ENCODE results near the gene PRSS57. TPM values are rescaled to one million over a fixed set of nuclear protein-coding genes. Genes with fewer than 3 reads are reported as not detected.

Gene PRSS57
- total and polyA plus RNA-seq, 2 of the 4 experiments (the other 2 are of a cell fraction), result not detected

DNA sequence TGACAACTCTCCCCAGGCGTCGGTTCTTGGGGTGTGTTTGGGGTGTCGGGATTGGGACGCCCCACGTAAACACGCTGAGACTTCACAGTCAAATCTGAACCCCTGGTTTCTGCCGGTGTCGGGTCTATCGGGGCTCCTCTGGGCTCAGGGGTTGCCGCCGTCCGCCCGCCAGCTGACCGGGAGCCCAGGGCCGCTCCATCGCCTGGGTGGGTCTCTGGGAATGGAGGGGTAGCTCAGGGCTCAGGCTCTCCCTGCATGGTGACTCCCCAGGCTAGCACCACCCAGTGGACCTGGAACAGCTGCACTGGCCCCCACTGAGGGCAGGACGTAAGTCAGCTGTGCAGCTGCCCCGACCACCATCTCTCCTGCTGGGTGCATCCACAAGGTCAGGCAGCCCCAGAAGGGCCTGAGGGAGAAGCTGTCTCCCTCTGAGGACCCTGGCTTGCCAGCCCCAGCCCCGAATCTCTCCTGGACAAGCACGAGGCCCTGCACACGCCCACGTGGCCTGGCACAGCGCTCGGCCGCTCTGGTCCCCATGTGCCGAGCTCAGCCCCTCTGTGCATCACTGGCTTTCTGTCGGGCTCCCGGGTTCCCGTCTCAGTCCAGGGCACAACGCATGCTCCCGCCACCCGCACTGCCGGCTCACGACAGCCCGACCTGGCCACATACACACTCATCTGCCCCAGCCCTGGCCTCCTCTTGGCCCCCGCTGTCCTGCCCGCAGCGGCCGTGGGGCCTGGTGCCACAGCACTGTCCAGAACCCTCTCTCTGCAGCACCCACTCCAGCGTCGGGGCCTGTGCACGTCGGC, 38.3 kb downstream of the PRSS57 start:
- no peak for DNase-seq
- no peak overlapping the region for H3K56ac ChIP-seq (ENCODE audit: extremely low read depth, insufficient read depth, low read length)
- peaks cover 0 to 57% of the 10 kb centered on the region in 2 experiments; a peak in 3 of 4 replicates for H3K79me1 ChIP-seq (ENCODE audit: low read depth in 1 of 2, low read length in 2 of 2)
- CTCF ChIA-PET, result no interaction called here
- POLR2A ChIA-PET (ENCODE audit: unreplicated experiment), result no interaction called here
- dilution Hi-C loops (cut with HindIII; ENCODE audit: low sequenced_read_pairs, unreplicated experiment) (no loop called here), in situ Hi-C loops (cut with MboI; ENCODE audit: low sequenced_read_pairs) (no loop called here), intact Hi-C loops (cut with micrococcal nuclease) (no loop called here)
- no peak overlapping the region for H2BK5ac ChIP-seq (ENCODE audit: low read depth, low read length, poor library complexity, severe bottlenecking)
- H3K14ac ChIP-seq (replicated peaks; ENCODE audit: low read depth, low read length), result no peak overlapping the region
- no TSS peak for BruUV-seq (replicated peaks)
- H2AK9ac ChIP-seq (replicated peaks; ENCODE audit: low read depth, low read length, poor library complexity), result no peak overlapping the region
- TF ChIP-seq RAD21 (IDR thresholded peaks at IDR 0.05; ENCODE audit: low read length) (no peak), RCOR1 (IDR thresholded peaks at IDR 0.05; ENCODE audit: insufficient replicate concordance, low read length) (no peak), BHLHE40 (IDR thresholded peaks at IDR 0.05; ENCODE audit: low read depth, low read length) (no peak), FOS (IDR thresholded peaks at IDR 0.05; ENCODE audit: low read depth, low read length) (no peak), SMC3 (IDR thresholded peaks at IDR 0.05; ENCODE audit: low read depth, low read length) (no peak), POLR2A (IDR thresholded peaks at IDR 0.05; ENCODE audit: low read depth, low read length) (no peak), MAZ (IDR thresholded peaks at IDR 0.05; ENCODE audit: borderline replicate concordance, low read depth, low read length) (no peak), MAFK (IDR thresholded peaks at IDR 0.05; ENCODE audit: low read depth, low read length) (no peak), NFE2L2 (IDR thresholded peaks at IDR 0.05; ENCODE audit: low read depth, low read length) (no peak), RFX5 (IDR thresholded peaks at IDR 0.05; ENCODE audit: low read depth, low read length) (no peak)
- TF ChIP-seq, protein P1, sequence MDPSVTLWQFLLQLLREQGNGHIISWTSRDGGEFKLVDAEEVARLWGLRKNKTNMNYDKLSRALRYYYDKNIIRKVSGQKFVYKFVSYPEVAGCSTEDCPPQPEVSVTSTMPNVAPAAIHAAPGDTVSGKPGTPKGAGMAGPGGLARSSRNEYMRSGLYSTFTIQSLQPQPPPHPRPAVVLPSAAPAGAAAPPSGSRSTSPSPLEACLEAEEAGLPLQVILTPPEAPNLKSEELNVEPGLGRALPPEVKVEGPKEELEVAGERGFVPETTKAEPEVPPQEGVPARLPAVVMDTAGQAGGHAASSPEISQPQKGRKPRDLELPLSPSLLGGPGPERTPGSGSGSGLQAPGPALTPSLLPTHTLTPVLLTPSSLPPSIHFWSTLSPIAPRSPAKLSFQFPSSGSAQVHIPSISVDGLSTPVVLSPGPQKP (IDR thresholded peaks at IDR 0.05; ENCODE audit: borderline replicate concordance, low read depth, low read length), result no peak
- TF ChIP-seq, protein P2, sequence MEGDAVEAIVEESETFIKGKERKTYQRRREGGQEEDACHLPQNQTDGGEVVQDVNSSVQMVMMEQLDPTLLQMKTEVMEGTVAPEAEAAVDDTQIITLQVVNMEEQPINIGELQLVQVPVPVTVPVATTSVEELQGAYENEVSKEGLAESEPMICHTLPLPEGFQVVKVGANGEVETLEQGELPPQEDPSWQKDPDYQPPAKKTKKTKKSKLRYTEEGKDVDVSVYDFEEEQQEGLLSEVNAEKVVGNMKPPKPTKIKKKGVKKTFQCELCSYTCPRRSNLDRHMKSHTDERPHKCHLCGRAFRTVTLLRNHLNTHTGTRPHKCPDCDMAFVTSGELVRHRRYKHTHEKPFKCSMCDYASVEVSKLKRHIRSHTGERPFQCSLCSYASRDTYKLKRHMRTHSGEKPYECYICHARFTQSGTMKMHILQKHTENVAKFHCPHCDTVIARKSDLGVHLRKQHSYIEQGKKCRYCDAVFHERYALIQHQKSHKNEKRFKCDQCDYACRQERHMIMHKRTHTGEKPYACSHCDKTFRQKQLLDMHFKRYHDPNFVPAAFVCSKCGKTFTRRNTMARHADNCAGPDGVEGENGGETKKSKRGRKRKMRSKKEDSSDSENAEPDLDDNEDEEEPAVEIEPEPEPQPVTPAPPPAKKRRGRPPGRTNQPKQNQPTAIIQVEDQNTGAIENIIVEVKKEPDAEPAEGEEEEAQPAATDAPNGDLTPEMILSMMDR (conservative IDR thresholded peaks at IDR 0.05; ENCODE audit: low read depth, low read length), result no peak
- H3K27me3 ChIP-seq (ENCODE audit: control insufficient read depth, insufficient read depth, low read length), result no peaks in the 10 kb centered on the region
- WGBS, 2 experiments (ENCODE audit: extremely low coverage in 2 of 2, insufficient read length in 1 of 2), result 91% methylated on average over 30 of the region's 43 CpGs; no CpG with 5 or more reads in 1 of the 2 experiments
- ATAC-seq (ENCODE audit: low read depth), result no peak
- H4K8ac ChIP-seq (ENCODE audit: low read depth in 2 of 2, low read length in 2 of 2), result no peak overlapping the region
- H3K4me2 ChIP-seq (ENCODE audit: low read depth, low read length), result no peak overlapping the region
- H3K9ac ChIP-seq (ENCODE audit: low read depth, low read length), result no peak overlapping the region
- no peak overlapping the region for H3K27ac ChIP-seq (ENCODE audit: insufficient read depth, low read length)
- H2AK5ac ChIP-seq (ENCODE audit: low read depth, low read length), result no peak overlapping the region
- H4K20me1 ChIP-seq (ENCODE audit: insufficient read depth, low read length), result peaks cover 98% of the 10 kb centered on the region
- peaks cover 23% of the 10 kb centered on the region for H3K36me3 ChIP-seq (ENCODE audit: control insufficient read depth, insufficient read depth, low read length)
- H2BK20ac ChIP-seq (ENCODE audit: low read depth, low read length), result no peak overlapping the region
- no peak overlapping the region for H2BK15ac ChIP-seq (ENCODE audit: low read depth, low read length)
- H3K9me3 ChIP-seq (ENCODE audit: control insufficient read depth, insufficient read depth, low read length), result no peaks in the 10 kb centered on the region
- H3K4me3 ChIP-seq (ENCODE audit: insufficient read depth, low read depth, low read length), result no peak overlapping the region
- H3K4me1 ChIP-seq (ENCODE audit: control insufficient read depth, insufficient read depth, low read length), result peaks cover 9% of the 10 kb centered on the region
- no peaks in the 10 kb centered on the region for H3K9me1 ChIP-seq (ENCODE audit: insufficient read depth, low read length)
- H4K5ac ChIP-seq (ENCODE audit: low read depth, low read length), result no peak overlapping the region
- H2AFZ ChIP-seq (replicated peaks; ENCODE audit: low read length, poor library complexity), result no peak overlapping the region
- H2BK120ac ChIP-seq (ENCODE audit: low read depth, low read length), result no peak overlapping the region
- no peak overlapping the region for H3K18ac ChIP-seq (ENCODE audit: low read depth, low read length)
- H4K91ac ChIP-seq (ENCODE audit: insufficient read depth, low read depth, low read length), result no peak overlapping the region
- H3K4ac ChIP-seq (ENCODE audit: low read depth, low read length), result no peak overlapping the region
- no peak overlapping the region for H3K23ac ChIP-seq (ENCODE audit: low read depth, low read length)

Measured in IMR-90 (cell line).